NCI-H345 (cell line): Measurements from ENCODE around the gene SPANXN4.

ENCODE experiments used
- DNase-seq: peaks from one replicate; lab custom pipeline; 2025; lab: John Stamatoyannopoulos, UW

The SPANXN4 gene, protein sequence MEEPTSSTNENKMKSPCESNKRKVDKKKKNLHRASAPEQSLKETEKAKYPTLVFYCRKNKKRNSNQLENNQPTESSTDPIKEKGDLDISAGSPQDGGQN

DNA sequence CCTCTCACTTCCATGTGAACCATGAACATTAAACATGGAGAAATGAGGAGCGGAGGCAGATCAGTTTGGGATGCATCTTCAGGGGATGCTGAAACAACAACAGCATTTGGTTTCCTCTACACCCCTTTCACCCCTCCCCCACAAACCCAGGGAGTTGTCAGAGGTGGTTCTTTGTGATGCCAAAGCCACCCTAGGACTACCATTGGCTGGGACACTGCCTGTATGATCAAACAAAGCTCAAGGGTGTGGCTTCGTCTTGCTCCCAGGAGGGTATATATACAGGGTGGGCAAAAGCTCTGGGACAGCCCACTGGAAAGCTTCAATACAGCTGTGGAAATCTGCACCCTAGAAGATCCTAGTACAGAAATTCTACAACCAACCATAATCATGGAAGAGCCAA, at the start of gene SPANXN4:
Gene SPANXN4, plus strand, starts transcription at position 301 of the 400 bp plus-strand sequence. Its CDS starts 87 bp downstream, at position 388.
- DNase-seq = no peak

DNA sequence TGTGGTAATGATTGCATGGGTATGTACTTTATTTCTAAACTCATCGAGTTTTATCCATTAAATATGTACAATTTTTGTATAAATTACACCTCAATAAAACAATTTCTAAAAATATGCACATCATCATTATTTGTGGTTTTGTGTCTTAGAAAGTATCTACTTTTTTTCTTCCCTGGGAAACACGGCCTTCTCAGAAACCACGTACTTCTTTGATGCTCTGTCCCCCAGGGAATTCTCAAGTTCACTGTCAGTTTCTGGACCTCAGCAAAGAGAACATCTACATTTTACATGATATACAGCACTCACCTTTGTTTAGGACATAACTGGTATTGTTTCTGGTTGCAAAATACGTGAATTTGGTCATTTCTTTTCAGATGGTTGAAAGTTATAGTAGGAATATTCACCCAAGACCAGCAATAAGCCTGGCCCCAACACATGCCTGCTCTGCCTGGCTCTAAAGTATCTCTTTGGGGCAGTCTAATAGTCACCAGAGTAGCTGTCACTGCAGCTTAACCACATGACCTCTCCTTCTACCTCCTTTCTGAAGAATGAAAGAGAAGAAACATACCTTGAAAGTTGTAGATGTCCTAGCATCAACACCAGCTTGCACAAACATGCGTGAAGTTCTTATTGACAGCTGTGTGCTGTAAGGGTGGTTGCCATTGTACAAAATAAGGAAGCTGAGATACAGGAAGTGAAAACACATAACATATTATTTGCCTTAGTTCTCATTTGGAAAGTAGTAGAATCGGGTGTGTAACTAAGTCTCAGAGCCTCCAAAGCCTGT, 48.4 kb upstream of the SPANXN4 start:
- no peak for DNase-seq

DNA sequence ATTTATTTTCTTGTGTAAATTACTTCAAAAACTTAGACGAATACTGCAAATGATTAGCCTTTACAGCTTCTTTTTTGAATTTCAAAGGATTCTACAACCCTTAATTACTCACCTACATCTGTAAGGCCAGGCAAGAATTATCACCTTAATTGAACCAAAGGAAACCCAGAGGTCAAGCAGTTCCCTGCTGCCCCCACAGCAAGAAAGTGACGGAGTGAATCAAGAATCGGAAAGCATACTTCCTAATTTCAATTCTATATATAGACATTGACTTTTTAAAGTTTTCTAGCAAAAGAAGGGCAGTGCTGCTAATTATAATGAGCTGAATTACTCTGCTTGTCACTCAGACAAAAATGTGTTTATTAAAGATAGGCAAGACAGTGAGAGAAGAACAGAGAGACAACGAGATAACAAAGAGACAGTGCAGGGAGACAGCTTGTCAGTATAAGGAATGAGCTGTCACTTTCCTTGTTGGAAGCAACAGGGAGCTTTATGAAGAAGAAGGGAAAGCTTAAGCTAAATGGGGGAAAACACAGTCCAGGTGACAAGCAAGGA, 47.5 kb upstream of the SPANXN4 start:
- no peak for DNase-seq

GRCh38 chrX:142982679-142983078, 43.0 kb upstream of the SPANXN4 start:
- DNase-seq = no peak

DNA sequence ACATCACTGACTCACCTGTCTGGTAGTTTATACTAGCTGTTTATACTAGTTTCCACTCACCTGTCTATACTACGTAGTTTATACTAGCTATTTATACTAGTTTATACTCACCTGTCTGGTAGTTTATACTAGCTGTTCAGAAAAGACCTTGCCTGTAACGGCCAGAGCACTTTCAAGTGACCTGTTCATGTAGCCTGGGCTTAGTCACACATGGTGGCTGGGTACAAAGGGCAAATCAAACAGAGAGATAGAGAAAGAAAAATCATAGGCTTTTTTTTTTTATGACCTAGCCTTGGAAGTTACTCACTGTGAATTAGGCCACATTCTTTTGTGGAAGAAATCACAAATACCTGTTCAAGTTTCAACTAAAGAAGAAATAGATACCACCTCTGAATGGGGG, 30.7 kb upstream of the SPANXN4 start:
- no peak for DNase-seq

DNA sequence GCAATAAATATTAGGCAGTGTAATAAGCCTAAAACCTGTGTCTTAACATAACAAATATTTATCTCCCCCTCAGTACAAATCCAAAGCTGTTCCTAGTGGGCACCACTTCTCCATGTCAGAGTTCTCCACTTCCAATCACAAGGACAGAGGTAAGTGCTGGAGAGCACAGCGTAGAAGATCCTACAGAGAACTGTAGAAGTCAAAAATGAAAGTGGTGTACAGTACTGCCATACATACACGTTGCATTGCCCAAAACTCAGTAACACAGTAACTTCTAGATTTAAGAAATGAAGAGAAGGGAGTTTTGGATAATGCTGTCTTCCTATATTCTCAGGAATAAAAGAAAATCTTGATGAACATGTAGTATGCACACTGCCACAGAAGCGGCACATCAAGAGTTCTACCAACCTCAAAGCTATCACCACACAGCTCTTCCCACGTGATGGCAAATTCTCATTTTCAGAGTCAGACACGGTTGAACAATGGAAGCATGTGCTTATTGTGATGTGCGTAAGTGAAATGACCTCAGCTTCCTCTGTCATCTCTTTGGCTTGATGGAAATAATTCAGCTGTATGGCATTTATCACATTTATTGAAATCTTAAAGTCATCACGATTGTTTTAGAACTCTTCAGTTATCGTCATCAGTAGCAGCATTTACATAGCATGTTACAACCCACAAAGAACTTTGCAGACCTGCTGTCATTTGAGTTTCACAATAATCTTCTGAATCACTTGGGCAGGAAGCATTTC, 27.1 kb upstream of the SPANXN4 start:
- no peak for DNase-seq

- no peak for DNase-seq
Measured at GRCh38 chrX:142999199-142999701, 26.5 kb upstream of the SPANXN4 start.

- DNase-seq = no peak
Measured at GRCh38 chrX:143002206-143002605, 23.5 kb upstream of the SPANXN4 start.

DNA sequence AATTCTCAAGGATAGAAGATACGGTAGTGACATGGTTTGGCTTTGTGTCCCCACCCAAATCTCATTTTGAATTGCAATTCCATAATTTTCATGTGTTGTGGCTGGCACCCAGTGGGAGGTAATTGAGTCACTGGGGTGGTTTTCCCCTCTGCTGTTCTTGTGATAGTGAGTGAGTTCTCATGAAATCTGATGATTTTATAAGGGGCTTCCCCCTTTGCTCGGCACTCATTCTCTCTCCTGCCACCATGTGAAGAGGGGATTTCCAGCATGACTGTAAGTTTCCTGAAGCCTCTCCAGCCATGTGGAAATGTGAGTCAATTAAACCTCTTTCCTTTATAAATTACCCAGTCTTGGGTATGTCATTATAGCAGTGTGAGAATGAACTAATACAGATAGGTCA, 8.5 kb upstream of the SPANXN4 start:
- no peak for DNase-seq

- no peak for DNase-seq
Measured at GRCh38 chrX:143027275-143027674, 1.5 kb downstream of the SPANXN4 start.

- no peak for DNase-seq
Measured at GRCh38 chrX:143047511-143047910, 21.8 kb downstream of the SPANXN4 start.

DNA sequence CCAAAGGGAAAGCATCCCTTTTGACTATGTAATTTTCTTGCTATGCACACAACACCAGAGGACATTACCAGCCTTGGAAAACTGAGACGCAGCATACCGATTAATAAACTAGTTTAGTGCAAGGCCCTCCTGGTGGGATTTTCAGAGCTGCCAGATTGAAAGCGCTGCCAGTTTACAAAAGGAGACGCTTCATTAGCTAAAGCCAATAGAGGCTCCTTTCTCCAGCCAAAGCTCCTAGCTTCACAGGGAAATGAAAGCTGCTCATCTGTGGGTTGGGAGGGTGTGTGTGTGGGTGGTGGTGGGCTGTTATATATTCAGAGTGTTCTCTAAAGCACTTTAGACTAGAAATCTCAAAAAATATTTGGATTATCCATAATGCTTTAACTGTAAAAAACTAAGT, 32.4 kb downstream of the SPANXN4 start:
- peak; percentile 93 for DNase-seq

- DNase-seq = no peak
Measured at GRCh38 chrX:143081231-143081630, 55.5 kb downstream of the SPANXN4 start.

- no peak for DNase-seq
Measured at GRCh38 chrX:143082537-143082936, 56.8 kb downstream of the SPANXN4 start.
